ENCODE results near the gene SSBP4. TPM values are rescaled to one million over a fixed set of nuclear protein-coding genes. Genes with fewer than 3 reads are reported as not detected.

The SSBP4 gene
- total and polyA plus RNA-seq, 9 of the 15 experiments (the other 6 are each of a cell fraction or from before 2014, with no cell fraction given) = 1.1 to 189 (median 39.0) TPM

GRCh38 chr19:18478545-18479311 is 59.5 kb downstream of the SSBP4 start (continued):
- TF ChIP-seq NR4A1 (CRISPR knock-in tag; IDR thresholded peaks at IDR 0.05) (no peak), NR4A1 (tag; IDR thresholded peaks at IDR 0.05) (no peak), MLX (CRISPR knock-in tag; conservative IDR thresholded peaks at IDR 0.05) (no peak), HDAC3 (IDR thresholded peaks at IDR 0.05; ENCODE audit: borderline replicate concordance, partially characterized antibody) (no peak), ZMIZ1 (IDR thresholded peaks at IDR 0.05; ENCODE audit: low read depth in 2 of 2, low read length in 2 of 2) (no peak), MLLT1 (IDR thresholded peaks at IDR 0.05) (no peak), ZBTB7A (IDR thresholded peaks at IDR 0.05; ENCODE audit: borderline replicate concordance, control insufficient read depth, low read depth, low read length) (no peak), TCF15 (CRISPR knock-in tag; IDR thresholded peaks at IDR 0.05) (no peak), ZNF23 (CRISPR knock-in tag; IDR thresholded peaks at IDR 0.05) (no peak), KDM1A (IDR thresholded peaks at IDR 0.05) (no peak), GABPB2 (CRISPR knock-in tag; conservative IDR thresholded peaks at IDR 0.05) (no peak), ZNF584 (CRISPR knock-in tag; IDR thresholded peaks at IDR 0.05; ENCODE audit: low read depth) (peak; percentile 82; the same call in 1 of the 2 replicates), PTRF (tag; IDR thresholded peaks at IDR 0.05) (no peak), BACH1 (tag; IDR thresholded peaks at IDR 0.05) (no peak), CBX1 (IDR thresholded peaks at IDR 0.05; ENCODE audit: low read depth) (no peak), SAP30 (IDR thresholded peaks at IDR 0.05; ENCODE audit: borderline replicate concordance, insufficient read depth, low read depth, low read length, poor library complexity, severe bottlenecking) (no peak), ETS2 (tag; IDR thresholded peaks at IDR 0.05; ENCODE audit: borderline replicate concordance, poor library complexity, severe bottlenecking) (no peak), FOXK1 (CRISPR knock-in tag; IDR thresholded peaks at IDR 0.05; ENCODE audit: borderline replicate concordance) (no peak), NCOA2 (IDR thresholded peaks at IDR 0.05; ENCODE audit: partially characterized antibody in 2 of 2) (no peak), PRPF4 (IDR thresholded peaks at IDR 0.05; ENCODE audit: insufficient read depth, low read depth, low read length, poor library complexity, severe bottlenecking) (no peak)

Measured in K562 (cell line).